ENCODE measurements around the gene KIF2A. TPM values are rescaled to one million over a fixed set of nuclear protein-coding genes. Genes with fewer than 3 reads are reported as not detected.

Gene KIF2A
- total RNA-seq, 1 experiment from 2014 or later, result 86.1 TPM

- DNase-seq, result no peak
- H4K91ac ChIP-seq (ENCODE audit: insufficient read length, low read depth, low read length), result no peak overlapping the region
- no peak overlapping the region for H2BK120ac ChIP-seq (ENCODE audit: low read depth, low read length, poor library complexity, severe bottlenecking)
- H3K18ac ChIP-seq (ENCODE audit: insufficient read length, low read depth, low read length), result no peak overlapping the region
- no peak overlapping the region for H2BK15ac ChIP-seq (ENCODE audit: low read depth, low read length)
- no CpG with 5 or more reads among the region's 2 CpGs for WGBS (ENCODE audit: extremely low coverage, insufficient read length, low lambda C conversion rate)
- Mint-ChIP-seq H3K9me3 (no peaks in the 10 kb centered on the region), H3K27ac (no peak overlapping the region), H3K27me3 (ENCODE audit: low read depth) (no peaks in the 10 kb centered on the region), H3K4me3 (no peak overlapping the region), H3K4me1 (peaks cover 0 to 10% of the 10 kb centered on the region in 2 experiments; a peak in 3 of 4 replicates), H3K36me3 (ENCODE audit: insufficient read depth in 1 of 3, low read depth in 3 of 3) (no peaks in the 10 kb centered on the region; a peak in 1 of 7 replicates)
- H3K14ac ChIP-seq (ENCODE audit: insufficient read depth, low read length), result no peak overlapping the region
- H3K23ac ChIP-seq (ENCODE audit: insufficient read length, low read depth, low read length), result no peak overlapping the region
- no peak overlapping the region for H2BK12ac ChIP-seq (ENCODE audit: insufficient read length, low read depth, low read length)
- no peak overlapping the region for H3K4ac ChIP-seq (ENCODE audit: low read depth, low read length)
- H3K27me3 ChIP-seq (ENCODE audit: insufficient read depth, low read length), result no peaks in the 10 kb centered on the region
- no peak overlapping the region for H3K56ac ChIP-seq (ENCODE audit: insufficient read length, low read depth, low read length)
- no peak overlapping the region for H3T11ph ChIP-seq (ENCODE audit: low read length)
- H3K27ac ChIP-seq (ENCODE audit: insufficient read length, low read depth, low read length), result no peak overlapping the region
- H3K9ac ChIP-seq (ENCODE audit: extremely low read depth, insufficient read length, low read length), result no peak overlapping the region
- H3K79me1 ChIP-seq (ENCODE audit: insufficient read depth, low read depth, low read length, poor library complexity, severe bottlenecking), result no peaks in the 10 kb centered on the region
- no peaks in the 10 kb centered on the region for H3K9me3 ChIP-seq (ENCODE audit: control insufficient read depth, low read depth, low read length)
- no peak overlapping the region for H2AFZ ChIP-seq (ENCODE audit: low read length)
- H4K5ac ChIP-seq (ENCODE audit: insufficient read length, low read depth, low read length), result no peak overlapping the region
- H3K23me2 ChIP-seq (ENCODE audit: insufficient read length, low read depth, low read length, poor library complexity, severe bottlenecking), result no peaks in the 10 kb centered on the region
- no peak overlapping the region for H2BK20ac ChIP-seq (ENCODE audit: low read depth, low read length, poor library complexity, severe bottlenecking)
- no peak overlapping the region for H2AK5ac ChIP-seq (ENCODE audit: insufficient read length, low read length)
- no peaks in the 10 kb centered on the region for H4K20me1 ChIP-seq (ENCODE audit: control insufficient read depth, insufficient read depth, insufficient read length)
- H3K4me1 ChIP-seq (ENCODE audit: insufficient read depth, low read length), result no peaks in the 10 kb centered on the region
- no peak overlapping the region for H4K8ac ChIP-seq (replicated peaks; ENCODE audit: insufficient read length, low read depth, low read length)
- TF ChIP-seq CTCF (conservative IDR thresholded peaks at IDR 0.05), result no peak
- H3K4me2 ChIP-seq (ENCODE audit: insufficient read depth, insufficient read length, low read length), result no peak overlapping the region
- no peak overlapping the region for H2BK5ac ChIP-seq (ENCODE audit: insufficient read length, low read length)
- no peaks in the 10 kb centered on the region for H3K79me2 ChIP-seq (ENCODE audit: insufficient read depth, low read length)
Observed at GRCh38 chr5:62268792-62269191, 37.2 kb upstream of the KIF2A start.

Data from H9 (cell line).